ENCODE measurements around the gene CASP3.

CASP3 gene

GRCh38 chr4:184689681-184690080 lies 40.4 kb upstream of the CASP3 start:
- no peak for DNase-seq (ENCODE audit: extremely low read depth, insufficient read length)

GRCh38 chr4:184688447-184688846 lies 39.2 kb upstream of the CASP3 start:
- H3K4me3 ChIP-seq (replicated peaks; ENCODE audit: low read depth, low read length) = no peak overlapping the region
- TF ChIP-seq CTCF (IDR thresholded peaks at IDR 0.05; ENCODE audit: insufficient read depth, low read length, poor library complexity, severe bottlenecking) = no peak
- DNase-seq (ENCODE audit: extremely low read depth, insufficient read length) = no peak
- H3K27me3 ChIP-seq (replicated peaks; ENCODE audit: control insufficient read depth, insufficient read depth, low read length) = no peaks in the 10 kb centered on the region
- no peaks in the 10 kb centered on the region; the same call in none of the 2 replicates for H3K36me3 ChIP-seq (ENCODE audit: control insufficient read depth, insufficient read depth, low read length)

More at GRCh38 chr4:184689681-184690080, 40.4 kb upstream of the CASP3 start:
- Histone ChIP-seq H3K4me3 (replicated peaks; ENCODE audit: low read depth, low read length) (no peak overlapping the region), H3K36me3 (ENCODE audit: control insufficient read depth, insufficient read depth, low read length) (no peaks in the 10 kb centered on the region; the same call in none of the 2 replicates), H3K27me3 (replicated peaks; ENCODE audit: control insufficient read depth, insufficient read depth, low read length) (no peaks in the 10 kb centered on the region)
- no peak for TF ChIP-seq CTCF (IDR thresholded peaks at IDR 0.05; ENCODE audit: insufficient read depth, low read length, poor library complexity, severe bottlenecking)

- DNase-seq (ENCODE audit: extremely low read depth, insufficient read length) = no peak
- no peaks in the 10 kb centered on the region; the same call in none of the 2 replicates for H3K36me3 ChIP-seq (ENCODE audit: control insufficient read depth, insufficient read depth, low read length)
- no peak overlapping the region for H3K4me3 ChIP-seq (replicated peaks; ENCODE audit: low read depth, low read length)
- TF ChIP-seq CTCF (IDR thresholded peaks at IDR 0.05; ENCODE audit: insufficient read depth, low read length, poor library complexity, severe bottlenecking) = no peak
- H3K27me3 ChIP-seq (replicated peaks; ENCODE audit: control insufficient read depth, insufficient read depth, low read length) = no peaks in the 10 kb centered on the region
Measured at GRCh38 chr4:184688005-184688404, 38.8 kb upstream of the CASP3 start.

GRCh38 chr4:184684491-184685189 lies 35.4 kb upstream of the CASP3 start:
- Histone ChIP-seq H3K4me3 (replicated peaks; ENCODE audit: low read depth, low read length) (no peak overlapping the region), H3K27me3 (replicated peaks; ENCODE audit: control insufficient read depth, insufficient read depth, low read length) (no peaks in the 10 kb centered on the region), H3K36me3 (ENCODE audit: control insufficient read depth, insufficient read depth, low read length) (no peaks in the 10 kb centered on the region; the same call in none of the 2 replicates)
- TF ChIP-seq CTCF (IDR thresholded peaks at IDR 0.05; ENCODE audit: insufficient read depth, low read length, poor library complexity, severe bottlenecking) = no peak
- DNase-seq (ENCODE audit: extremely low read depth, insufficient read length) = no peak

- Histone ChIP-seq H3K36me3 (ENCODE audit: control insufficient read depth, insufficient read depth, low read length) (no peaks in the 10 kb centered on the region; the same call in 1 of the 2 replicates), H3K4me3 (replicated peaks; ENCODE audit: low read depth, low read length) (no peak overlapping the region), H3K27me3 (replicated peaks; ENCODE audit: control insufficient read depth, insufficient read depth, low read length) (no peaks in the 10 kb centered on the region)
- DNase-seq (ENCODE audit: extremely low read depth, insufficient read length) = no peak
- no peak for TF ChIP-seq CTCF (IDR thresholded peaks at IDR 0.05; ENCODE audit: insufficient read depth, low read length, poor library complexity, severe bottlenecking)
Measured at GRCh38 chr4:184681916-184682315, 32.7 kb upstream of the CASP3 start.
